ENCODE data around the gene MAN2A2. TPM values are rescaled to one million over a fixed set of nuclear protein-coding genes. Genes with fewer than 3 reads are reported as not detected.
"Not testable (repeated sequence)": the region's sequence is repeated elsewhere in the genome, so short reads cannot be mapped to it uniquely, and the experiment has no call there.

MAN2A2 gene
- polyA plus RNA-seq, 1 donor = 39.8 TPM

DNA sequence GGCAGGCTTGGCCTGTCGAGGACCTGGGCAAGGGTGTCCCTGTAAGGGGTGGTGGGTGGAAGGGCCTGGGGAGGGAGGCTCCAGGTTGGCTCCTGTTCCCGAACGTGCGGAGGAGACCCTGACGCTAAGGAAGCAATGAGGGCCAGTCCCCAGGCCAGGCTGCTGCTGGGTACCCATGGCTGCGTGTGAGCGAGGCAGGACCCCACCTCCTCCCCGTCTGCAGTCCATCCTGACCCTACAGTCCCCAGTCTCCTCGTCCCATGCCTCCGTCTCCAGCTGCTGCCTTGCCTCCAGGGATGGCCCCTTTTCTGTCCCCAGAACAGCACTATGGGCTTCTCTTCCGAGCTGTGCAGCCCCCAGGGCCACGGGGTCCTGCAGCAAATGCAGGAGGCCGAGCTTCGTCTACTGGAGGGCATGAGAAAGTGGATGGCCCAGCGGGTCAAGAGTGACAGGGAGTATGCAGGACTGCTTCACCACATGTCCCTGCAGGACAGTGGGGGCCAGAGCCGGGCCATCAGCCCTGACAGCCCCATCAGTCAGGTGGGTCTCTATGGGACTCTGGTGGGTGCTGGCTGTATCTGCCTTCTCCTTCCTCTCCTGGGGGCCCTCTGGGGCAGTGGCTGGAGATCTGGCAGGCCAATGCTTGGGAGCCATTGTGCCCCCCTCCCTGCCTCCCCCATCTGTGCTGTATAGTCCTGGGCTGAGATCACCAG lies 18.2 kb upstream of the MAN2A2 start:
- no peak for DNase-seq

DNA sequence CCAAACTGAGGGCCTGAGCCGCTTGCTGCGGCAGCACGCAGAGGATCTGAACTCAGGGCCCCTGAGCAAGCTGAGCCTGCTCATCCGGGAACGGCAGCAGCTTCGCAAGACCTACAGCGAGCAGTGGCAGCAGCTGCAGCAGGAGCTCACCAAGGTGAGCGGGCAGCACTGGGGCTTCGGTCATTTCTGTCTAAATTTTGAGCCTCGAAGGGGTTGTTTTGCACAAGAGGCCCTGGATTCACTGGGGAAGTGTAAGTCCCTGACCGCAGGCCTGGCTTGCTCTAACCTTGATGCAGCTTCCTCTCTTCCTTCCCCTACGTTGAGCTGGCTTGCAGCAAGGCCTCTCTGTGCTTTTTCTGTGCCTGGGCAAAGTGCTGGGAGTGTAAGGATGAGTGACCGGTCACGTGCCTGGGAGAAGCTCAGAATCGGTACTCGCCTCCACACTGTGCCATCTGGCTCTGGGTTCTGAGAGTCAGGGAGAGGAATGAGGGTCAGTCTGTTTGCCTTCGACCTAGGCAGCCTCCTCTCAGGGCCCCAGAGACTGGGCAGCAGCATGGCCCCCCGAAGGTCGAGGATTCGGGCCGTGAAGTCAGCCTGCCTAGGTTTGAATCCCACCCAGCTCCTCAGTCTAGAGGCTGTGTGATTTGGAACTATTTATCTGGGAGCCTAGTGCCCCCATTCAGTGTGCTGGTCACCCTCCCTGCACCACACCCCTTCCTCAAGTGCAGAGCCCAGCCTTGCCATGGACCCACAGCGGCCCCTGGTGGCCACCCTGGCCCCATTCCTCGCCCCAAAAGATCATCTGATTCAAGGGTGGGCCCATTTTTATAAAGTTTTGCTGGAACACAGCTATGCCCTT lies 17.4 kb upstream of the MAN2A2 start:
- DNase-seq = peak; percentile 82

DNA sequence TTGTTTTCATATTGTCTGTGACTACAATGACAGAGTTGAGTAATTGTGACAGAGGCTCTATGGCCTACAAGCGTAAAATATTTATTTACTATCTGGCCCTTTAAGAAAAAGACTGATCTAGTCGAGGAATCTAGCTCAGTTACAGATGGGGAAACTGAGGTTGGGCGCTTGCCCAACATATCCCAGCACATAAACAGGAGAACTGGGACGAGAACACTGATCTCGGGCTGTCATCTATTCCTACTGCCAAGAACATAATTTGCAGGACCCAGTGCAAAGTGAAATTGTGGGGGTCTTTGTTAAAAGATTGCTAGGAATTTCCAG lies 16.8 kb upstream of the MAN2A2 start:
- no peak for DNase-seq

DNA sequence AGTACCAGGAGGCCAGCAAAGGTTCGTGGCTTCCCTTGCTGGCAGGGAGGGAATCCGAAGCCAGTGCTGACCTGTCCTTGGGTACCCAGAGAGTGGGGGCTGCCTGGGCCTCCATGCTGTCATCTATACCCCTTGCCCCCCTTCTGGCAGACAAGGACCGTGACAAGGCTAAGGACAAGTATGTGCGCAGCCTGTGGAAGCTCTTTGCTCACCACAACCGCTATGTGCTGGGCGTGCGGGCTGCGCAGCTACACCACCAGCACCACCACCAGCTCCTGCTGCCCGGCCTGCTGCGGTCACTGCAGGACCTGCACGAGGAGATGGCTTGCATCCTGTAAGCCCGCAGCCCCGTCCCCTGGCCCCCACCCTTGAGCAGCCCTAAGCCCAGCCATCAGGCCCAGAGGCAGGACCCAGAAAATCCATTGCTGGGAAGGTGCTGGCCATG lies 16.0 kb upstream of the MAN2A2 start:
- DNase-seq = no peak

DNA sequence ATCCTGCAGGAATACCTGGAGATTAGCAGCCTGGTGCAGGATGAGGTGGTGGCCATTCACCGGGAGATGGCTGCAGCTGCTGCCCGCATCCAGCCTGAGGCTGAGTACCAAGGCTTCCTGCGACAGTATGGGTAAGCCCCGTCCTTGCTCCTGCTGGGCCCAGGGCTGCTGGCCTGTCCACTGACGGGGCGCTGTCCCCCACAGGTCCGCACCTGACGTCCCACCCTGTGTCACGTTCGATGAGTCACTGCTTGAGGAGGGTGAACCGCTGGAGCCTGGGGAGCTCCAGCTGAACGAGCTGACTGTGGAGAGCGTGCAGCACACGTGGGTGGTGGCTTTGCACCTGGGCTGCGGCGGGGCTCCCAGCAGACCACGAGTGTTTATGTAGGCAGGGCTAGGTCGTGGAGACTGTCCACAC lies 13.8 kb upstream of the MAN2A2 start:
- no peak for DNase-seq

DNA sequence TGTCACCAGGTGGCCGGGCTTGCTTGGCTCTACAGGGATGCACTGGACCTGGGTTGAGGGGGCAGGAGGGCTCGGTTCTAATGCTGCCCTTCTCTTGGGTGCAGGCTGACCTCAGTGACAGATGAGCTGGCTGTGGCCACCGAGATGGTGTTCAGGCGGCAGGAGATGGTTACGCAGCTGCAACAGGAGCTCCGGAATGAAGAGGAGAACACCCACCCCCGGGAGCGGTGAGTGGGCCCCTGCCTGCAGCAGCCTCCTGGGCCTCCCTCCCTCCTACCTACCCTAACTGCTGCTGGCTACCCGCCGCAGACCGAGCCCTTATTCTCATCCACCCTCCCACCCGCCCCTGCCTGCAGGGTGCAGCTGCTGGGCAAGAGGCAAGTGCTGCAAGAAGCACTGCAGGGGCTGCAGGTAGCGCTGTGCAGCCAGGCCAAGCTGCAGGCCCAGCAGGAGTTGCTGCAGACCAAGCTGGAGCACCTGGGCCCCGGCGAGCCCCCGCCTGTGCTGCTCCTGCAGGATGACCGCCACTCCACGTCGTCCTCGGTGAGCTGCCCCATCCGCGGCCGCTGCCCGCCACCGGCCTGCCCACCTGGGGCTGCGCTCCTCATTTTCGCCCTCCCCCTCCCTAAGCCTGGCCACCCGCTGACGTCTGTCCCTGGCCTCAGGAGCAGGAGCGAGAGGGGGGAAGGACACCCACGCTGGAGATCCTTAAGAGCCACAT lies 13.2 kb upstream of the MAN2A2 start:
- no peak for DNase-seq

DNA sequence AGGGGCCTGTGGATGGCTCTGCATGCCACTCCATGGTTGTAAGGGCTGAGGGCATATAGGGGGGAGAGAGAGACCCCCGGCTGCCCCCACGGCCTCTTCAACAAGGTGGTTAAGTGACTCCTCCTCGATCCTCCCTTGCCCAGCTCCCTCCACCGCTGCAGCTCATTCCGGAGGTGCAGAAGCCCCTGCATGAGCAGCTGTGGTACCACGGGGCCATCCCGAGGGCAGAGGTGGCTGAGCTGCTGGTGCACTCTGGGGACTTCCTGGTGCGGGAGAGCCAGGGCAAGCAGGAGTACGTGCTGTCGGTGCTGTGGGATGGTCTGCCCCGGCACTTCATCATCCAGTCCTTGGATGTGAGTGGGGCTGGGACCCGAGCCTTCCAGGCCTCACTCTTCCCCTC lies 12.3 kb upstream of the MAN2A2 start:
- DNase-seq = no peak

DNA sequence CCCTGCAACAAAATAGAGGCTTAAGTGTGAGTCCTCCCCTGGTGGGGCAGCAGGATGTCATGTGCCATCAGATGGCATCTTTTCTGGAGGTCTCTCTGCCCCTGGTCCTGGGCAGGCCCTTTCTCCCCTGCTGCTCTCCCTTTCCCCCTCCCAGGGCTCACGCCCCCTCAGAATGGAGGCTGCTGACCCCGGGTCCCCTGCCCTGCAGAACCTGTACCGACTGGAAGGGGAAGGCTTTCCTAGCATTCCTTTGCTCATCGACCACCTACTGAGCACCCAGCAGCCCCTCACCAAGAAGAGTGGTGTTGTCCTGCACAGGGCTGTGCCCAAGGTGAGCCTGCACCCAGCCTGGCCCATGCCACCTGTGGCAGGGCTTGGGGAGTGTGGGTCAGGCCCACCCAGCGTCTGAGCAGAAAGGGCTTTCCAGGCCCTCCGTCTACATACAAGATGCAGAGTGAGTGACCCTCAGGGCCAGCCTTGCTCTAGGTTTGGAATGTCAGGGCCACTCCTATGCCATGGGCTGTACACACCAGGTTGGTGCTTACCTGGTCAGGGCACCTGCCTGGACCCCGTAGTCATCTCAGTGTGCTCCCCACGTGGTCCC lies 11.7 kb upstream of the MAN2A2 start:
- DNase-seq = no peak

DNA sequence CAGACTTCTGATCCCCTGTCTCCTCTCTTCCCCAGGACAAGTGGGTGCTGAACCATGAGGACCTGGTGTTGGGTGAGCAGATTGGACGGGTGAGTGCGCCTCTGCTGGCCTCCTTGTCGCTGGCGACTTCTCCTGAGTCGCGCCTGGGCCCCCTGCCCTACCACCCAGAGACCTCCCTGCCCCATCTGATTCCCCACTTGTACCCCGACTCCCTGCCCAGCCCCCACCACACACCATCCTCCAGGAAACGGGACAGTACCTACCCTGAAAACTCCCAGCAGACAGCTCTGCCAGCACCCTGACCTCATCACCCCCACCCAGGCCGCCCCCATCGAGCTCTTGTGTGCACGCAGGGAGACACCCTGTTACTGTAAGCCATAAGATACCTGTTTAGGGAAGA lies 11.1 kb upstream of the MAN2A2 start:
- no peak for DNase-seq

DNA sequence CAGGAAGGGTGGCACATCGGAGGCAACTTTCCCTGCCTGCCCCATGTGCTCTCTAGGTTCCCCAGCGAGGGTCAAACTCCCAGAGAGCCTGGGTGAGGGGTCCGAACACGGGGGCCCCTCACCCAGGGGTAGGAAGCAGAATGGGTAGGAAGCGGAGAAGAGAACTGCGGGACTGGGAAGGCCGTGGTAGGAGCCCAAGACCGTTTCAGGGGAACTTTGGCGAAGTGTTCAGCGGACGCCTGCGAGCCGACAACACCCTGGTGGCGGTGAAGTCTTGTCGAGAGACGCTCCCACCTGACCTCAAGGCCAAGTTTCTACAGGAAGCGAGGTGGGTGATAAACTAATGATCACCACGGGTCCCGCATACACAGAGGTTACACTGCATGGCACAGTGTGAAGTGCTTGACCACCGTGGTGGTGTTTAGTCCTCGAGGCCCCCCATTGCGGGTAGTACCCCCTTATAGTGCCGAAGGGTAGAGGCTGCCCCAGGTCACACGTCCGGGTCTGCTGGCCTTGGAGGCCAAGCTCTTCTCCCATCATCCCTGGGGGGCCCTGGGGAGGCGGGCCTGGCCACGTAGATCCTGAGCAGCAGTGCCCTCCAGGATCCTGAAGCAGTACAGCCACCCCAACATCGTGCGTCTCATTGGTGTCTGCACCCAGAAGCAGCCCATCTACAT lies 10.5 kb upstream of the MAN2A2 start:
- DNase-seq = no peak

DNA sequence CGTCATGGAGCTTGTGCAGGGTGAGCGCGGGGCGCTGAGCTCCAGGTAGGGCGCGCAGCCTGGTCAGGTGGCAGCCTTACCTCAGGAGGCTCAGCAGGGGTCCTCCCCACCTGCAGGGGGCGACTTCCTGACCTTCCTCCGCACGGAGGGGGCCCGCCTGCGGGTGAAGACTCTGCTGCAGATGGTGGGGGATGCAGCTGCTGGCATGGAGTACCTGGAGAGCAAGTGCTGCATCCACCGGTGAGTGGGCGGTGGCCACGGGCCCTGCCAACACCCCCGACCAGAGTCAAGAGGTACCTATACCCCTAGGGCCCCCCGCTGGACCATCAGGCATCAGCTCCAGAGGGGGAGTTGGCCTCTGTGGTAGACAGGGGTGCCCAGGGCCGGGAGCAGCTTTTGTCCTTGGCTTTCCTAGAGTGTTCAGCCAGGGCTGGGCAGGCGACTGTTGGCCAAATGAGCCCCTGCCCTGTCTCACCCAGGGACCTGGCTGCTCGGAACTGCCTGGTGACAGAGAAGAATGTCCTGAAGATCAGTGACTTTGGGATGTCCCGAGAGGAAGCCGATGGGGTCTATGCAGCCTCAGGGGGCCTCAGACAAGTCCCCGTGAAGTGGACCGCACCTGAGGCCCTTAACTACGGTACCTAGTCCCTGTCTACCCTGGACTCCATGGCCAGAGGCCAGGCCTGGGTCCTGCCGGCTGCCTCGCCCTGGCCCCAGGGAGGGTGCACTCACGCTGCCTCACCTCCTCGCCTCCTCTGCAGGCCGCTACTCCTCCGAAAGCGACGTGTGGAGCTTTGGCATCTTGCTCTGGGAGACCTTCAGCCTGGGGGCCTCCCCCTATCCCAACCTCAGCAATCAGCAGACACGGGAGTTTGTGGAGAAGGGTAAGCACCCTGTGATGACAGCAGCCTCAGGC lies 9.7 kb upstream of the MAN2A2 start:
- no peak for DNase-seq

DNA sequence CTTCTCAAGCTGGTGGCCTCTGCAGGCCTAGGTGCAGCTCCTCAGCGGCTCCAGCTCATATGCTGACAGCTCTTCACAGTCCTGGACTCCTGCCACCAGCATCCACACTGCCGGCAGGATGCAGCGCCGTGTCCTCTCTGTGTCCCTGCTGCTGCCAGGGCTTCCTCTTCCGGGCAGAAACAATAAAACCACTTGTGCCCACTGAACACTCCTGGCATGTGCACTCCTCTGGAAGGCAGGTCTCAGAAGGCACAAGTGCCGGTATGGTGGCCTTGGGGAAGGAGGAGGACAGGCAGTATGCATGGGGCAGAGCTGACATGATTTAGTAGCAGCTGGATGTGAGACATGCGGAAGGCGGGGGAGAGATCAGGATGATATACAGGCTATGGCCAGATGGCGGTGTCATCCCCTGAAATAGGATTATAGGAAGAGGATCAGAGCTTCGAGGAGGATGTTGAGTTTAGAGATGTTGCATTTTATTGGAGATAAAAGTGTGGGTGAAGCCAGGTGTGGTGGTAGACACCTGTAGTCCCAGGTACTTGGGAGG lies 7.5 kb upstream of the MAN2A2 start:
- DNase-seq = no peak

DNA sequence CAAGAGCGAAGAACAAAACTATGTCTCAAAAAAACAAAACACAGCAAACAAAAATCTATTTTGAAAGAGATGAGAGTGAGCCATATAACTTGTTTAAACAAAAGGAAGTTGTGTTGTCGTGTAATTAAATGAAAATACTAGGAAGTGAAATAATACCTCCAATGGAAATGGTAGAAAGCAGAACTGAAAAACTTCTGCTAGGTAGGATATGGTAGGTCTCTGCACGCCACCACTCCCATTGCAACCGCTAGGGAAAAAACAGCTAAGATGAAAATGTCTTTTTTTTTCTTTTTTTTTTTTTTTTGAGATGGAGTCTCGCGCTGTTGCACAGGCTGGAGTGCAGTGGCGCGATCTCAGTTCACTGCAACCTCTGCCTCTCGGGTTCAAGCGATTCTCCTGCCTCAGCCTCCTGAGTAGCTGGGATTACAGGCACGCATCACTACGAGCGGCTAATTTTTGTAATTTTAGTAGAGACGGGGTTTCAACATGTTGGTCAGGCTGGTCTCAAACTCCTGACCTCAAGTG lies 5.9 kb upstream of the MAN2A2 start:
- not testable (repeated sequence) for DNase-seq

DNA sequence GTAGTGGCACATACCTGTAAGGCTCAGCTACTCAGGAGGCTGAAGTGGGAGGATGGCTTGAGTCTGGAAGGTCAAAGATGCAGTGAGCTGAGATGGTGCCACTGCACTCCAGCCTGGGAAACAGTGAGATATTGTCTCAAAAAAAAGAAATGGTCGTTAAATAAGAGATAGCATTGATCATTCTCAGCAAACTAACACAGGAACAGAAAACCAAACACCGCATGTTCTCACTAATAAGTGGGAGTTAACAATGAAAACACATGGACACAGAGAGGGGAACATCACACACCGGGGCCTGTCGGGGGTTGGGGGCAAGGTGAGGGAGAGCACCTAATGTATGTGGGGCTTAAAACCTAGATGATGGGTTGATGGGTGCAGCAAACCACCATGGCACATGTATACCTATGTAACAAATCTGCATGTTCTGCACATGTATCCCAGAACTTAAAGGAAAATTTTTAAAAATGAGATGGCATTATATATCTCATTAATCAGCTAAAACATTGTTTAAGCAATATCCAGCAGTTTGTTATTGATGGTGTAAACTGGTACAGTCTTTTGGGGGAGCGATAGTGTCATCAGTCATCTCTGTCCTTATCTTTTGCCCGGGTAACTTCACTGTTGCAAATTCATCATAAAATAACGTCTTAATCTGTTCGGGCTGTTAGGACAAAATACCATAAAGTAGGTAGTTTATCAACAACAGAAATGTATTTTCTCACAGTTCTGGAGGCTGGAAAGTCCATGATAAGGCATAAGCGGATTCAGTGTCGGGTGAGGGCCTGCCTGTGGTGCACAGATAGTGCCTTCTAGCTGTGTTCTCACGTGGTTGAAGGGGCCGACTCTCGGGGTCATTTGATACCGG lies 1.7 kb upstream of the MAN2A2 start:
- DNase-seq = no peak

DNA sequence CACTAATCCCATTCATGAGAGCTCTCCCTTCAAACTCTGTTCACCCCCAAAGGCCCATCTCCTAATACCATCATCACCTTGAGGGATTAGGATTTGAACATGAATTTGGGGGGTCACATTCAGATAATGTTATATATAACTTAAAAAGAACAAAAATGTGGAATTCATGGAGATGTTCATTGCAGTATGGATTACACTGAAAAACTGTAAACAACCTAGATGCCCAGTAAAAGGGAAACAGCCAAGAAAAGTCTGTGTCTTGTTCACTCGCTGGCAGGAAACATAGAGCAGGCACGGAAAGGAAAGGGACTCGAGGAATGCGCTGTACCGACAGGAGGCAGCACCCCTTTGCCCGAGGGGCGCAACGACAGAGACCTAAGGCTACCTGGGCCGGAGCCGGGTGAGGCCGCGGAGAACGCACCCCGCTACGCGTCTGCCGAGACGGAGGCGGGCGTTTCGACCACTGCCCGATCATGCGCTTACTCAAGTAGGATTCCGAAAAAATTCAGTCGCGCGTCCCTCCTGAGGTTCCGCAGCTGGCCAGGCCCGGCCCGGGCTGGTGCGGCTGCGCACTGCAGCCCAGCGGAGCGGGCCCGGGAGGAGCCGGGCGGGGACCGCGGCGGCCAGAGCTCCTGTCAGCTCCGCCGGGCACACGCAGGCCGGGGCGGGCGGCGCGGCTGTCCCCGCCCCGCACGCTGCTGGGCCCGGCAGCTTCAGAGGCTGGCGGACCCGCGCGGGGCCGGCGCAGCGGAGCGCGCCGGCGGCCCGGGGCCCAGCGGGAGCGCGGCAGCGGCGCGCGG lies 862 bp upstream of the MAN2A2 start:
- DNase-seq = peak; percentile 86

DNA sequence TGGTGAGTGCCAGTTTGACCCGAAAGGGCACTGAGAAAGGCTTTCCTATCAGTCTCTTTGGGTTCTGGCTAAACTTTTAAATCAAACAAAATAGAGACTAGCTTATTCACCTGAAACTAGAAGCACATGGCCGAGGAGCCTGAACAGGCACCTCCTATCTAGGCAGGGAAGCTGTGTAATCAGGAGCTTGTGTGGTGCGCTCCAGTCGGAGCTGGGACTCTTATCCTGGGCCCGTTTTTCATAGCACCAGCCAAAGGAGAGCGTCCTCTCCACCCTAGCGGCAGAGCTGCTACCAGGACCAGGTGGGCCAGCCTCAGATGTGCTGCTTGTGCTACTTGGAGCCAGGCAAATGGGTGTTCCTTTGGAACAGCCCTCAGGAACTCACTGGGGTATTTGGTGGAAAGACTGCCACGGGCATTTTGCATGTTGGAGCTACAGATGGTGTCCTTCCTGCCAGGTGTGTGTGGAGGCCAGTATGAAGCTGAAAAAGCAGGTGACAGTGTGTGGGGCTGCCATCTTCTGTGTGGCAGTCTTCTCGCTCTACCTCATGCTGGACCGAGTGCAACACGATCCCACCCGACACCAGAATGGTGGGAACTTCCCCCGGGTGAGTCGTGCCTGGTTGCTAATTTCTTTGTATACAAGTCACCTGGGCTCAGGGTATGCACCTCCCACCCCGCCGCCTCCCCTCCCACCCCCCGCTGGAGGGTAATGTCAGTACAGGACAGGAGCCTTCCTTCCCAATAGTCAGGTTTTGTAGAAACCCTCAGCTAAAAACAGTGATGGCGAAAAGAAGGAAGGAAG lies 833 bp downstream of the MAN2A2 start:
- DNase-seq = no peak

DNA sequence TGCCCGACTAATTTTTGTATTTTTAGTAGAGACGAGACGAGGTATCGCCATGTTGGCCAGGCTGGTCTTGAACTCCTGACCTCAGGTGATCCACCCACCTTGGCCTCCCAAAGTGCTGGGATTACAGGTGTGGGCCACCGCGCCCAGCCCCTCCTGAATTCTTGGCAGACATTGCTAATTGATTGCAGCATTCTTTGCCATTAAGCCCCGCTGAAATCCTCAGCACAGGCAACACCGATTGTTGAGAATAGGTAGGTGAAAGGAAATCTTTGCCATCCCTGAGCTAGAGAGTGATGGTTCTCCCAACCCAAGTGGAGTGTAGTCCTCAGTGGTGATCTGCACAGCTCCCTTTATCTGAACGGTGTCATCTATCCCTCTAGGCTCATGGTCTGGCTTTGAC lies 1.6 kb downstream of the MAN2A2 start:
- DNase-seq = no peak
